Measurements from ENCODE around the gene DYNLL1.
"Not testable (repeated sequence)": the region's sequence is repeated elsewhere in the genome, so short reads cannot be mapped to it uniquely, and the experiment has no call there.

The DYNLL1 gene

GRCh38 chr12:120528861-120529525 is 33.1 kb downstream of the DYNLL1 start, which contains the start of gene COQ5:
Gene COQ5 (minus strand): TSS chr12:120529158. CDS start chr12:120529141, 17 bp downstream.
- peak within 1 kb of the TSS; percentile 77 for H3K27ac ChIP-seq (ENCODE audit: low read length)
- H3K36me3 ChIP-seq (ENCODE audit: insufficient read depth, low read depth, low read length) = no peaks in the 10 kb centered on the region
- H3K4me3 ChIP-seq (ENCODE audit: low read length) = peak within 1 kb of the TSS; percentile 85
- H3K27me3 ChIP-seq (ENCODE audit: insufficient read depth, low read length) = no peaks in the 10 kb centered on the region
- H3K4me1 ChIP-seq (ENCODE audit: insufficient read depth, low read length) = peaks cover 4% of the 10 kb centered on the region; the same call in 1 of the 2 replicates
- peak within 1 kb of the TSS; percentile 91 for H3K9ac ChIP-seq (ENCODE audit: low read depth, low read length)
- no peaks in the 10 kb centered on the region for H3K9me3 ChIP-seq (ENCODE audit: insufficient read depth, low read depth, low read length)

GRCh38 chr12:120529641-120530417 is 33.9 kb downstream of the DYNLL1 start:
- Histone ChIP-seq H3K9me3 (ENCODE audit: insufficient read depth, low read depth, low read length) (no peaks in the 10 kb centered on the region), H3K4me3 (ENCODE audit: low read length) (peak overlapping the region; percentile 85), H3K27me3 (ENCODE audit: insufficient read depth, low read length) (no peaks in the 10 kb centered on the region), H3K36me3 (ENCODE audit: insufficient read depth, low read depth, low read length) (no peaks in the 10 kb centered on the region), H3K4me1 (ENCODE audit: insufficient read depth, low read length) (peaks cover 4% of the 10 kb centered on the region; the same call in 1 of the 2 replicates), H3K9ac (ENCODE audit: low read depth, low read length) (peak overlapping the region; percentile 91), H3K27ac (ENCODE audit: low read length) (no peak overlapping the region)

- not testable (repeated sequence) for H3K9ac ChIP-seq (ENCODE audit: low read depth, low read length); H3K36me3 ChIP-seq (ENCODE audit: insufficient read depth, low read depth, low read length); H3K4me1 ChIP-seq (ENCODE audit: insufficient read depth, low read length); H3K4me3 ChIP-seq (ENCODE audit: low read length); H3K27ac ChIP-seq (ENCODE audit: low read length); H3K9me3 ChIP-seq (ENCODE audit: insufficient read depth, low read depth, low read length); H3K27me3 ChIP-seq (ENCODE audit: insufficient read depth, low read length)
Measured at GRCh38 chr12:120530418-120530761, 34.5 kb downstream of the DYNLL1 start.

GRCh38 chr12:120532701-120533238 is 36.9 kb downstream of the DYNLL1 start:
- no peak overlapping the region for H3K9ac ChIP-seq (ENCODE audit: low read depth, low read length)
- H3K27me3 ChIP-seq (ENCODE audit: insufficient read depth, low read length) = no peaks in the 10 kb centered on the region
- H3K9me3 ChIP-seq (ENCODE audit: insufficient read depth, low read depth, low read length) = no peaks in the 10 kb centered on the region
- peaks cover 21% of the 10 kb centered on the region; the same call in 1 of the 2 replicates for H3K36me3 ChIP-seq (ENCODE audit: insufficient read depth, low read depth, low read length)
- no peak overlapping the region for H3K4me3 ChIP-seq (ENCODE audit: low read length)
- H3K4me1 ChIP-seq (ENCODE audit: insufficient read depth, low read length) = peaks cover 20% of the 10 kb centered on the region
- H3K27ac ChIP-seq (ENCODE audit: low read length) = no peak overlapping the region

- peak within 1 kb of the TSS; percentile 77 for H3K9ac ChIP-seq (ENCODE audit: low read depth, low read length)
- no peaks in the 10 kb centered on the region for H3K9me3 ChIP-seq (ENCODE audit: insufficient read depth, low read depth, low read length)
- no peaks in the 10 kb centered on the region for H3K27me3 ChIP-seq (ENCODE audit: insufficient read depth, low read length)
- H3K36me3 ChIP-seq (ENCODE audit: insufficient read depth, low read depth, low read length) = peaks cover 34% of the 10 kb centered on the region; the same call in 1 of the 2 replicates
- H3K27ac ChIP-seq (ENCODE audit: low read length) = no peak within 1 kb of the TSS
- peaks cover 29% of the 10 kb centered on the region for H3K4me1 ChIP-seq (ENCODE audit: insufficient read depth, low read length)
- peak within 1 kb of the TSS; percentile 81 for H3K4me3 ChIP-seq (ENCODE audit: low read length)
Measured at GRCh38 chr12:120534203-120534702, 38.3 kb downstream of the DYNLL1 start, which contains the start of gene RNF10. Gene RNF10 (plus strand): TSS chr12:120534356. CDS start chr12:120534812, 456 bp downstream.

- Histone ChIP-seq H3K27ac (ENCODE audit: low read length) (no peak overlapping the region), H3K4me3 (ENCODE audit: low read length) (peak overlapping the region; percentile 81), H3K36me3 (ENCODE audit: insufficient read depth, low read depth, low read length) (peaks cover 34% of the 10 kb centered on the region; the same call in 1 of the 2 replicates), H3K9me3 (ENCODE audit: insufficient read depth, low read depth, low read length) (no peaks in the 10 kb centered on the region), H3K27me3 (ENCODE audit: insufficient read depth, low read length) (no peaks in the 10 kb centered on the region), H3K9ac (ENCODE audit: low read depth, low read length) (peak overlapping the region; percentile 77), H3K4me1 (ENCODE audit: insufficient read depth, low read length) (peaks cover 24% of the 10 kb centered on the region)
Measured at GRCh38 chr12:120534703-120535655, 39.1 kb downstream of the DYNLL1 start.

GRCh38 chr12:120536064-120536791 is 40.3 kb downstream of the DYNLL1 start:
- no peaks in the 10 kb centered on the region for H3K9me3 ChIP-seq (ENCODE audit: insufficient read depth, low read depth, low read length)
- no peak overlapping the region for H3K27ac ChIP-seq (ENCODE audit: low read length)
- no peaks in the 10 kb centered on the region for H3K27me3 ChIP-seq (ENCODE audit: insufficient read depth, low read length)
- peaks cover 40% of the 10 kb centered on the region for H3K36me3 ChIP-seq (ENCODE audit: insufficient read depth, low read depth, low read length)
- peak overlapping the region; percentile 77; the same call in 1 of the 2 replicates for H3K9ac ChIP-seq (ENCODE audit: low read depth, low read length)
- peak overlapping the region; percentile 81 for H3K4me3 ChIP-seq (ENCODE audit: low read length)
- peaks cover 24% of the 10 kb centered on the region for H3K4me1 ChIP-seq (ENCODE audit: insufficient read depth, low read length)

GRCh38 chr12:120537856-120538220 is 41.9 kb downstream of the DYNLL1 start:
- no peaks in the 10 kb centered on the region for H3K27me3 ChIP-seq (ENCODE audit: insufficient read depth, low read length)
- H3K9ac ChIP-seq (ENCODE audit: low read depth, low read length) = peak overlapping the region; percentile 36; the same call in 1 of the 2 replicates
- H3K4me3 ChIP-seq (ENCODE audit: low read length) = no peak overlapping the region; the same call in none of the 2 replicates
- H3K9me3 ChIP-seq (ENCODE audit: insufficient read depth, low read depth, low read length) = no peaks in the 10 kb centered on the region
- H3K4me1 ChIP-seq (ENCODE audit: insufficient read depth, low read length) = peaks cover 24% of the 10 kb centered on the region
- H3K36me3 ChIP-seq (ENCODE audit: insufficient read depth, low read depth, low read length) = peaks cover 48% of the 10 kb centered on the region
- H3K27ac ChIP-seq (ENCODE audit: low read length) = no peak overlapping the region

- Histone ChIP-seq H3K4me1 (ENCODE audit: insufficient read depth, low read length) (peaks cover 24% of the 10 kb centered on the region), H3K27ac (ENCODE audit: low read length) (no peak overlapping the region), H3K9ac (ENCODE audit: low read depth, low read length) (no peak overlapping the region), H3K4me3 (ENCODE audit: low read length) (no peak overlapping the region; the same call in 1 of the 2 replicates), H3K27me3 (ENCODE audit: insufficient read depth, low read length) (no peaks in the 10 kb centered on the region), H3K9me3 (ENCODE audit: insufficient read depth, low read depth, low read length) (no peaks in the 10 kb centered on the region), H3K36me3 (ENCODE audit: insufficient read depth, low read depth, low read length) (peaks cover 49% of the 10 kb centered on the region)
Measured at GRCh38 chr12:120538281-120539156, 42.6 kb downstream of the DYNLL1 start.

- Histone ChIP-seq H3K9ac (ENCODE audit: low read depth, low read length) (no peak overlapping the region), H3K36me3 (ENCODE audit: insufficient read depth, low read depth, low read length) (peaks cover 49% of the 10 kb centered on the region), H3K9me3 (ENCODE audit: insufficient read depth, low read depth, low read length) (no peaks in the 10 kb centered on the region), H3K27ac (ENCODE audit: low read length) (no peak overlapping the region), H3K4me1 (ENCODE audit: insufficient read depth, low read length) (peaks cover 24% of the 10 kb centered on the region), H3K27me3 (ENCODE audit: insufficient read depth, low read length) (no peaks in the 10 kb centered on the region), H3K4me3 (ENCODE audit: low read length) (no peak overlapping the region)
Measured at GRCh38 chr12:120539303-120539702, 43.4 kb downstream of the DYNLL1 start.
